Activated CD8-positive, alpha-beta T cell treated with anti-CD3 and anti-CD28 coated beads for 36 hours (primary cell): ENCODE results near the gene POLN. TPM values are rescaled to one million over a fixed set of nuclear protein-coding genes. Genes with fewer than 3 reads are reported as not detected.

Experiments used
- ATAC-seq: fragments of 200-7000 bp; cut with Tn5 transposase; one replicate; pipeline ENCODE4 v1.10.0; 2021; ENCODE audit warnings: mild to moderate bottlenecking, moderate library complexity
- CTCF ChIA-PET: fragments of 350-600 bp; sonication (Branson Sonifier 250); formaldehyde crosslinking; loops from one replicate; lab custom pipeline; 2021; ENCODE audit warnings: antibody characterized with exemption; lab: Charles Lee
- POLR2A ChIA-PET: fragments of 350-600 bp; sonication (Branson Sonifier 250); formaldehyde crosslinking; loops from one replicate; lab custom pipeline; 2021; ENCODE audit warnings: antibody characterized with exemption; lab: Charles Lee
- DNase-seq: peaks from one replicate; pipeline ENCODE4 v3.0.0-alpha.2; 2020
- H3K27ac Mint-ChIP-seq: one replicate; pipeline ENCODE4 v1.8.0; 2021; ENCODE audit warnings: mild to moderate bottlenecking, mixed read lengths
- H3K27me3 Mint-ChIP-seq: one replicate; pipeline ENCODE4 v1.8.0; 2021; ENCODE audit warnings: mixed read lengths
- H3K36me3 Mint-ChIP-seq: one replicate; pipeline ENCODE4 v1.8.0; 2021; ENCODE audit warnings: low read depth, mixed read lengths
- H3K4me1 Mint-ChIP-seq: one replicate; pipeline ENCODE4 v1.8.0; 2021; ENCODE audit warnings: low read depth, mixed read lengths
- H3K4me3 Mint-ChIP-seq: one replicate; pipeline ENCODE4 v1.8.0; 2021; ENCODE audit warnings: mild to moderate bottlenecking, moderate library complexity, mixed read lengths
- H3K9me3 Mint-ChIP-seq: one replicate; pipeline ENCODE4 v1.8.0; 2021; ENCODE audit warnings: mixed read lengths
- CTCF ChIP-seq: fragments of 200-600 bp; IDR thresholded peaks from one replicate; pipeline ENCODE4 v1.8.0; 2022; ENCODE audit warnings: antibody characterized with exemption, mild to moderate bottlenecking
- intact Hi-C: fragments of 100-400 bp; cut with micrococcal nuclease; formaldehyde crosslinking; loops from one replicate; pipeline ENCODE4 v1.10.0; 2022
- total RNA-seq, 2 experiments: library from RNA; stranded (reverse); gene quantifications; one replicate each; pipeline ENCODE4 v1.2.3, GENCODE V29; 2021

POLN gene
- total RNA-seq, 2 experiments from 2014 or later = 2.1 to 2.9 TPM

GRCh38 chr4:2096073-2096609, 145.8 kb downstream of the POLN start:
- ATAC-seq = no peak

GRCh38 chr4:2095236-2096072, 146.5 kb downstream of the POLN start:
- ATAC-seq = no peak
- no peak for TF ChIP-seq CTCF
- H3K27ac Mint-ChIP-seq = no peak overlapping the region
- ChIA-PET CTCF (no interaction called here), POLR2A (no interaction called here)
- H3K36me3 Mint-ChIP-seq = peaks cover 5% of the 10 kb centered on the region
- H3K4me1 Mint-ChIP-seq = no peaks in the 10 kb centered on the region
- intact Hi-C loops = no loop called here
- no peak overlapping the region for H3K4me3 Mint-ChIP-seq
- H3K27me3 Mint-ChIP-seq = peaks cover 5% of the 10 kb centered on the region
- H3K9me3 Mint-ChIP-seq = peaks cover 2% of the 10 kb centered on the region
- DNase-seq = no peak

More at GRCh38 chr4:2096073-2096609, 145.8 kb downstream of the POLN start:
- Mint-ChIP-seq H3K27ac (no peak overlapping the region), H3K9me3 (peaks cover 3% of the 10 kb centered on the region), H3K4me1 (no peaks in the 10 kb centered on the region), H3K4me3 (no peak overlapping the region), H3K36me3 (peaks cover 5% of the 10 kb centered on the region), H3K27me3 (peaks cover 5% of the 10 kb centered on the region)
- CTCF ChIA-PET = no interaction called here
- intact Hi-C loops = no loop called here
- DNase-seq = no peak
- POLR2A ChIA-PET = no interaction called here
- no peak for TF ChIP-seq CTCF

- intact Hi-C loops = no loop called here
- no peak for ATAC-seq
- H3K4me1 Mint-ChIP-seq = no peaks in the 10 kb centered on the region
- no peak overlapping the region for H3K27ac Mint-ChIP-seq
- no peak for DNase-seq
- peaks cover 2% of the 10 kb centered on the region for H3K9me3 Mint-ChIP-seq
- H3K4me3 Mint-ChIP-seq = no peak overlapping the region
- CTCF ChIA-PET = no interaction called here
- POLR2A ChIA-PET = no interaction called here
- peaks cover 5% of the 10 kb centered on the region for H3K36me3 Mint-ChIP-seq
- H3K27me3 Mint-ChIP-seq = peaks cover 5% of the 10 kb centered on the region
- no peak for TF ChIP-seq CTCF
Measured at GRCh38 chr4:2094545-2094944, 147.4 kb downstream of the POLN start.

- ATAC-seq = no peak
- CTCF ChIA-PET = no interaction called here
- no peak overlapping the region for H3K4me3 Mint-ChIP-seq
Measured at GRCh38 chr4:2093265-2093664, 148.7 kb downstream of the POLN start.

More at GRCh38 chr4:2093265-2093664, 148.7 kb downstream of the POLN start:
- Mint-ChIP-seq H3K36me3 (peaks cover 5% of the 10 kb centered on the region), H3K4me1 (no peaks in the 10 kb centered on the region), H3K9me3 (peaks cover 2% of the 10 kb centered on the region), H3K27me3 (no peaks in the 10 kb centered on the region), H3K27ac (no peak overlapping the region)
- no peak for DNase-seq
- intact Hi-C loops = no loop called here
- POLR2A ChIA-PET = no interaction called here
- TF ChIP-seq CTCF = no peak
